Activated CD8-positive, alpha-beta memory T cell treated with anti-CD3 and anti-CD28 coated beads, Interleukin-2, amount 50 U/mL, for 1 hour (primary cell): ENCODE results near the gene STARD10.

ENCODE experiments used
- DNase-seq: peaks from one replicate; pipeline ENCODE4 v3.0.0-alpha.2; 2020; ENCODE audit errors: extremely low read depth

STARD10 gene

DNA sequence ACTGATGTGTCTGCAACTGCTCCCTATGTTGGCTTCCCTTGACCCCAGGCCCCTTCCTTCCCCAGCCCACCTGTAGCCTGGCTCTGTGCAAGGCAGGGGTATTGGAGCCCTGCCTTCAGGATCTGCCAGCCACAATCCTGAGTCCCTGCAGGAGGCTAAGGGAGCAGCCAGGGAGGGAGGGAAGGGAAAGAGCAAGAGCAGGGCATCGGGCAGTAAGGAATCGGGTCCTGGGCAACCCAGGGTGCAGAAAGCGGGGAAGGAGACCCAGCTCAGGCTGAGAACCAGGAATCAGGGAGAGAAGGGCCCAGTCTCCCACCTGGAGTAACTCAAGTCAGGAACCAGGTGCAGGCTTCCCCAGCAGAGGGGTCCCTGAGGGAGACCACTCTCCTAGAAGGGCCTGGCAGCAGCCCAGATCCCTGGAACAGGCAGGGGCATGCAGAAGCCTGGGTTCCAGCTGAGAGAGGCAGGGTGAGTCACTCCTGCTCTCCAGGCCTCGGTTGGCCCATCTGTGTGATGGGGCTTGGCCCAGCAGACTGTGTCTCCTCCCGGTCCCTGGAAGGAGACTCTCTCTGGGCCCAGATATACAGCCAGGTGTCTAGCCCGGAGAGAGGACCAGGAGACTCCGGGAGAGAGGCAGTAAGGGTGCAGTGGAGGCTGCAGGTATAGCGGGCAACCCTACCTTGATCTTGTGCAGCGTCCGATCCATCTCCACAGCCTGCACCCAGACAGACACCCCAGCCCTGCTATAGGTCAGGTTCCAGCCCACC lies 13.4 kb downstream of the STARD10 start:
- no peak for DNase-seq

DNA sequence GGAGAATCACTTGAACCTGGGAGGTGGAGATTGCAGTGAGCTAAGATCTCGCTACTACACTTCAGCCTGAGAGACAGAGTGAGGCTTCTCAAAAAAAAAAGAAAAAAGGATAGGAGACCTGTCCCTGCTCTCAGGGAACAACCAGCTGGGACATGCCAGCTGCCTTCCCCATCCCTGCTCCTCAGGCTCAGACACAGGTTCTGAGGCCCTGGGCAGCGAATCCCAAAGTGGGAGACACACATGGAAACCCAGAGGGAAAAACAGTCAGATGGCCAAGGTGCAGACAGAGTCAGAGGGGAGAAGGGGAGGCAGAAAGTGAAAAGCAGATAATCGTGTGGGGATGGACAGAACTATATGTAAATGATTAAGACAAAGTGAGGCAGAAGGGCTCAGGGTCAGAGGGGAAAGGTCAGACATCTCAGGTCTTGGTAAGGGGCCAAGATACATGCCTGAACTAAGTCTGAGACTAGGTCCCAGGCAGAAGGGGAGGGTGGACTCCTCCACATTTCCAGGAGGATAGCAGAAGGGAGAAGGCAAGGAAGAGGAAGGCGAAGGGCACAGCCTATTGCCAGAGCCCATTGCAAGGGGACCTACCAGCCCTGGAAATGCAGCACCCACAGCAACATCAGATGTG lies 14.2 kb downstream of the STARD10 start:
- DNase-seq = no peak

DNA sequence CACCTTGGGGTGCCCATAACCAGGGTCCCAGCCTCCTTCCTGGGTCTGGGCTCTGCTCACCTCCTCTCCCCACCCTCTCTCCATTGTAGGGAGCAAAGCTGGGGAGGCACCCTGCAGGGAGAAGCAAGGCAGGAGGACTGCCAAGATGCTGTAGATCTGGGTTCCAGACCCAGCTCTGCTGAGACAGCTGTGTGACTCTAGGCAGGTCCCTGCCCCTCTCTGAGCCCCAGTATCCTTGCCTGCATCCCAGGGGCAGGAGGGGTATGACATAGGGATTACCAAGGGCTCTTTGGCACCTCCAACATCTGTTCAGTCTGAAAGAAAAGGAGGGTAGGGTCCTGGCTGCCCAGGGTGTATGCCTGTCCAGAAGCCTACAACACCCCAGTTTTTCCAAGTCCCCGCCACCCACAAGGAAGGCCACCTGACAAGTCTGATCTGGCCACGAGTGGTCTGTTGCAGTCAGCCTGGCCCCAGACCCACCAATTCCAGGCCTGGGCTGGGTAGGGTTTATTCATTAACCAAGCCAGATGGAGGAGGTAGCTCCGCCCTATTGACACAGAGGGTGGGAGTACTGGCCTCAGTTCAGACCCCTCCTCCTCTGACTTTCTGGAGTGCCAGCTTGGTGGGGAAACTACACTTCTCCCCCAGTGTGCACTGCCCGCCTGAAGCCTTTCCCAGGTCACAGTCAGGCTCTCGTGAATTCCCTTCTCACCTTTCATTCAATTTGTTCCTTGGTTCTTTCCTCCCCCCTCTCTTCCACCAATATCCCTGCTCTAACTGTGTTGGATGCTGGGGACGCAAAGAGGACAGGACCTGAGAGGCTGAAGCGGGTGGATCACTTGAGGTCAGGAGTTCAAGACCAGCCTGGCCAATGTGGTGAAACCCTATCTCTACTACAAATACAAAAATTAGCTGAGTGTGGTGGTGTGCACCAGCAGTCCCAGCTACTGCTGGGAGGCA lies 15.0 kb downstream of the STARD10 start:
- DNase-seq = no peak

DNA sequence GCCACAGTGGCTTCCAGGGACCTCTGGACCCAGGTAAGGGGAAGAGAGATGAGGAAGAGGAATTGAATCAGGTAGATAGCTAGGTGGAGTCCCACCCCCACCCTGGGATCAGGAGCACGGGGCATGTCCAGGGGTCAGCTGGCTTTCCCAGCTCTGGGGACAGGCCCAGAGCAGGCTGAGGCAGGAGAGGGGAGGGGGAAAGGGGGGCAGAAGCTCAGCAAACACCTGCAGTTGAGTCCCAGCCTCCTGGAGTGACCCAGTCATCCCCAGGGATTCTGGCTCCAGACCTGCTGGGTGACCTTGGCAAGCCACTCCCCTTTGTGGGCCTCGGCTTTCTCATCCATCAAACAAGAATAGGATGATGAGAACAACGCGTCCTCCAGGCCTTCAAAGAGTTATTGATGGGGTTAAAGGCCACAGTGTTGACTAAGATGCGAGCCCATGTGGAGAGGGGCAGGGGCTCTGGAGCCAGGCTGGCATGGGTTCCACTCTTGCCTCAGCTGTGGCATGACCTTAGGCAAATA lies 16.0 kb downstream of the STARD10 start:
- DNase-seq = no peak

DNA sequence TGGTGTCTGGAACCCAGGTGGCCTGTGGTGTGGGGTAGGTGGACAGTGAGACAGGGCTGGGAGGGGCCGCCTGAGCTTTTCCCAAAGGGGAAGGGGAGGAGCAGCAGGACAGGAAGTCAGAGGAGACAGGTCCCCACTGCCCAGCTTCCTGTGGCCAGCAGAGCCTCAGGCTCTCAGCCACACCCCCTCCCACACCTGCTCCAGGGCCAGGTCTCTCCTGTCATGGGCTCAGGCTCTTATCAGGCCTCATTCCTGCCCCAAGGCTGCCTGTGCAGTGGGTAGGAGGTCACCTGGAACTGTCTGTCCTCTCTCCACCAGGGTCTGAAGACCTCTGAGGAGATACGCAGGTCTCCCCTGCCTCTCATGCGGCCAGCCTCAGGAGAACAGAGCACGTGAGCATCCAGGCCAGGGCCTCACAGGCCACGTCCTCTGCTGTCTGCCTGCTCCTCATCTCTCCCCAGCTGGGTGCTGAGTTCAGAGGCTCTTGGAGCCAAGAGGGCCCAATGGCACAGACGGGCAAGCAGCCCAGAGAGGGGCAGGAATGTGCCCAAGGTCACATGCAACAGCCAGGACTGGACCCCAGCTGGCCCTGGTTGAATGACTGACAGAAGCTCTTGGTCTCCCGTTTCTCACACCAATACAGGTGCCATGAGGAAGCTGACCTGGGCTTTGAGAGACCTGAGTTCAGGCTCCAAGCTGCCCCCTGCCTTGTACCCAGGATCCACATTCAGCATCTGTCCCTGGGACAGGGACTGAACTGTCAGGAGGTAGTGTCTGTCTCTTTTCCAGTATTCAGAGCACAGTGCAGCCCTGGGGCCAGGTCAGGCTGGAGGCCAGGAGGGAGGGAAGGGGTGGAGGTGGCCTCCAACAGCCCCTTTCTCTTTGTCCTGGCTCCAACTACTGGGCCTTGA lies 16.7 kb downstream of the STARD10 start:
- no peak for DNase-seq

DNA sequence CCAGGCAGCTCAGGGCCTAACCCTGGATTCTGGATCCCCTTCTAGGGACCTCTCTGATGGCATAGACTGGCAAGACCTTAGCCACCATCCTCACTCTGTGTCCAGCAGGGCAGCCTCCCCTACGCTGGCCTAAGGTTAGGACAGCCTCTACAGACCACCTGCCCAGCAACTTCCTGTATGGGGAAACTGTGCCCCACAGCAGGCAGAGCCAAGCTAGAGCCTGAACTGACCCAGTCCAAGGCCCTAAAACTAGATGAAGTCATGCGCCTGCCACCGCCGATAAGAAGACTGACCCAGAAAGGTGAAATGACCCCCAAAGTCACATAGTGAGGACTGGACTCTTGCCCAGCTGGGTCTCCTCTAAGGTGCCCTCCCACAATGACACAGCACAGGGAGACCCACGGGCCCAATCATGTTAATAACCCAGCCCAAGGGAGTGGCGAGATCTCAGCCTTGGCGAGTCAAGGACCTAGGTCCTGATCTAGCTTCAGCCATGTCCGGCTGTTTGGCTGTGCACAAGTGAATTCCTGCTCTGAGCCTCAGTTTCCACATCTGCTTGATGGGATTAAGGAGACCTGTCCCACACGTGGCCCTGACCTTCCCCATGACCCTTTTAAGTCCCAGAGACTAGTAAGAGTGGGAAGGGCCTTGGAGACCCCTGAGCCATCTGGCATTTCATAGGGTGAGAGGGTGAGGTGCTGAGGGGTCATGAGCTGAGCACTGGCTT lies 17.6 kb downstream of the STARD10 start:
- no peak for DNase-seq

DNA sequence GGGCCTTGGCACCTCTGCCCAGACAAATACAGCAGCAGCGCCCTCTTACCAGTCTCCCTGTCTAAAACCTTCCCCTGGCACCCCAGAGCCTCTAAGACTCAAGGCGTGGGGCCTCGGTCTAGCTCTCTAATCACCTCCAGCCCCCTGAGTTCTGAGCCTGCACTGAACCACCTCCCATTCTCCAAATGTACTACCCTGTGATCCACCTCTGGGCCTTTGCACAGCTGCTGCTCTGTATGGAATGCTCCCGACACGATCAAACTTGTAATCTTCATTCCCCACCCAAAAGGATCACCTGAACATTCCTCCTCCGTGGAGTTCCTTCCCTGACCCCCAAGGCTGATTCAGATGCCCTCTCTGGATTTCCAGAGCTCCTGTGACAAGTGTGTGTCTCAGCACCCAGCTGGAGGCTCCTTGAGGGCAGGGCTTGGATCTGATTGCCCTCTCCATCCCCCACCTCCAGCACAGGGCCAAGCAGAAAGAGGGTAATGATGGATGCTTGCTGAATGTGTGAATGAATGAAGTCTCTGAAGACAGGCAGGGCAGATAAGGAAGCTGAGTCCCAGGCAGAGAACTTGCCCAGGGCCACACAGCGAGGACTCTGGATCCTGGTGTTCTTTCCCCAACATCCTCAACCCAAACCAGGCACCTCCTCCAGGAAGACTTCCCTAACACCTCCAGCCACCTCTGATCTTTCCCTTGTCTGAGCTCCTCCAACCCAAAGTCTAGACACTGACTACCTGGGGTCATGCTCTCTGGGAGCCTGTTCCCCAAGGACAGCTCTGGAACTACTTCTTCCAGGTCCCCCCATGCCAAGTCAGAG lies 18.3 kb downstream of the STARD10 start:
- DNase-seq = no peak

DNA sequence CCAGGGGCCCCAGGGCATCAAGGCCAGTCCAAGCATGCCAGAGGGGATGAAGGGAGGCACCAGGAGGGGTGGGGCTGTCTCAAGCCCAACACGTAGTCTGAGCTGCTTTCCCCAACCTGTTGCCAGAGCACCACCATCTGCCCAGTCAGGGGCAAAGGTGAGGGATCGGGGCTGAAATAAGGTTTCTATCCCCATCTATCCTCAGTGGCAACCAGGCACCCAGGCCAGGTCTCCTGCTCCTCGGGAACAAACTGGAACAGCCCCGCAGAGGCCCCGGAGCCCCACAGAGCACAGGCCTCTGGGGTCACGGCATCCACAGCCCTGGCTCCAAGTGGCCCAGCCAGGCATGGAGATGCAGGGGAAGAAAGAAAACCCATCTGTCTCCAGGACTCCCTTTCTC lies 19.3 kb downstream of the STARD10 start:
- DNase-seq = no peak

DNA sequence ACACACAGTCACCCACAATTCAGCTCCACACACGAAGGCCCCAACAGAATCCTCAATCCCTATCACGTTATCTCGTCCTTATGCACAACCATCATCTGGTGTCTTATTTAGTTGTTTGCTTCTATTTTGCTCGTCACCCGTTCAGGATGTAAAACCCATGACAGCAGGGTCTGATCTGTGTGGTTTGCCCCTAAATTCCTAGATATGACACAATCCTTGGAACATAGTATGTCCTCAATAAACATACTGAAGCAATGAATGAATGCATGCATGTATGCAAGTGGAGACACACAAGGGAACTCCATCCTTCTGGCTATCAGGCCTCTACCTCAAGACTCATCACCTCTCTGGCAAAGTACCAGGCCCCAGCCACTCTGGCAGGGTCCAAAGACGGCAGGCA lies 20.2 kb downstream of the STARD10 start:
- DNase-seq = no peak

DNA sequence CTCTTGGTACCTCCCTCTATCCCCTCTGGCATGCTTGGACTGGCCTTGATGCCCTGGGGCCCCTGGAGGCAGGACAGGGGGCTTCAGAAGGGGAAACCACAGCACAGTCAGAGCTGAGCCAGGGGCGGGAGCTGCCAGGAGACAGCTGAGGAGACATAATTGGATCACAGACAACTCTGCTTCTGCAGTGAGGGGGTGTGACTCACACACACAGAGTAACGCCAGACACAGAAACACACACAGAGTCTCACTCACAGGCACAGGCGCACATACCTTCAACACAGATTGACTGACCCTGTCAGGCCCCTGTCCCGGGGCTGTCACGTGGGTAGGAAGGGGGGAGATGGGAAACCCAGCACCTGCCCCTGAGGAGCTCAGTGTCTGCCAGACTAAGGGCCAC lies 20.6 kb downstream of the STARD10 start:
- DNase-seq = no peak

DNA sequence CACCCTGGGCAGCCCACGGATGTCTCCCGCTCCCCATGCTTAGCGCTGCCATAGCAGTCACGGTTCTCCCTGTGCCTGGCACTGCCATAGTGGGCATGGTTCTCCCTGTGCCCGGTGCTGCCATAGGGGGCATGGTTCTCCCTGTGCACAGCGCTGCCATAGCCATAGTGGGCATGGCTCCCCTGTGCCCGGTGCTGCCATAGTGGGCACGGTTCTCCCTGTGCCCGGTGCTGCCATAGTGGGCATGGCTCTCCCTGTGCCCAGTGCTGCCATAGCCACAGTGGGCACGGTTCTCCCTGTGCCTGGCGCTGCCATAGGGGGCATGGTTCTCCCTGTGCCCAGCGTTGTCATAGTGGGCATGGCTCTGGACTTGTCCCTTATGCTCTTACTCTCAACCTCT lies 21.8 kb downstream of the STARD10 start:
- DNase-seq = no peak

DNA sequence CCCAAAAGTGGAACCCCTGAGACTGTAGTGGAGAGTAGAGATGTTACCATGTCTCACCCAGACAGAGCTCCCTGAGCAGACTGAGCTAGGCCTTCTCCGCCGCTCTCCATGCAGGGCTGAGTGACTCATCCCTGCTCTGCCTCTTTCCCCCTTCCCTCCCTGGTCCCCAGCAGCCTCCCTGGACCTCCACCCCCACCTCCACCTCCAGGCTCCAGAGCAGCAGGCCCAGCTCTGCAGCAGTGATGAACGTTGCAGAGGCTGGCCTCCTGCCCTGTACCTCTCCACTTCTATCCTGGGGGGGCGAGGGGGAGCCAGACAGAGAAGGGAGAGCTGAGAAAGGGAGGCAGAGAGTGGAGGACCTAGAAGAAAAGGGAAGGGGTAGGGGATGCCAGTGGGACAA lies 22.3 kb downstream of the STARD10 start:
- DNase-seq = no peak

DNA sequence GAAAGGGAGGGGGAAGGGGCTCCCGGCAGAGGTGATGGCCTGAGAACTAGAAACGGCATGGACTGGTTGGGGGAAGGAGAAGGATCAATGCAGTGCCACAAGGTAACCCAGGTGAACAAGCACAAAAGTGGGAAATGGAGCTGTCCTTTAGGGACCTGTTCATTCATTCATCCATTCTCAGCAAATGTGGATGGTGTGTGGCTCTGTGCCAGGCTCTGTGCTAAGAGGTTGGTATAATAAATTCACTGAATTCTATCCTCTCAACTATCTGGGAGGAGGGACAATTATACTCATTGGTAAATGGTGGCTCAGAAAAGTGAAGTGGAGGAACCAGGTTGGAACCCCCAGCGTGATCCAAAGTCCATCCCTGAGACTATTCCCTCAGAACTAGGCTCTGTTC lies 23.0 kb downstream of the STARD10 start:
- no peak for DNase-seq

DNA sequence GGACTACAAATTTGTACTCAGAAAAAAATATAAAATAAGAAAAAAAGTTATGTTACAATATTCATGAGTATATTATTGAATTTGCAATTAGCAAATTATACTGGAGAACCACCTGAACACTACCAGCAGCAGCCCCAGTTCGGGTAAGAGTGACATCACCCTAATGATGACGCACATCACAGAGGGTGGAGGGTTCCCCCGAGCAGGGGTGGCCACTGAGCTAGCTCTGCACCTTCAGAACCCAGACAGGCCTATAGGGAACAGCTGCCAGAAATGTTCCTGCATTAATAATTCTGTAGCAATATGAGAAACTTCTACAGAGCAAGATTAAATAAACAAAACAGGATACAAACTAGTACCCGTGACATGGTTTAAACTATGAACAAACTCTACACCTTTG lies 24.2 kb downstream of the STARD10 start:
- DNase-seq = no peak

DNA sequence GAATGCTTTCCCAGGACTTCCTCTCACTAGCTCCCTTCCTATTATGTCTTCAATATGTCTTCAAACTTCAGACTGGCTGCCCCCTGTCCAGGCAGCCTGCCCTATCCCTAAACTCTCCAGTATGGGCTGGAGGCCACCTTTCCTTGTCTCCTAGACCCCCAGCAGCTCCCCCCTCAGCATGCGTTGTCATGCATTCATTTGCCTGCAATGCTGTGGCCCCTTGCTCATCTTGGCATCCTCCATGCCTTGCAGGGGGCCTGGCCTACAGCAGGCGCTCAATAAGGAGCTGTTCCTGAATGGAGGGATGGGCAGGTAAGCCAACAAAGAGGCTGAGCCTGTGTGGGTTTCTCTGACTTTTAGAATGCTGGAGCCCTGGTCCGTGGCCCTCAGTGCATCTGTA lies 25.3 kb downstream of the STARD10 start:
- no peak for DNase-seq

DNA sequence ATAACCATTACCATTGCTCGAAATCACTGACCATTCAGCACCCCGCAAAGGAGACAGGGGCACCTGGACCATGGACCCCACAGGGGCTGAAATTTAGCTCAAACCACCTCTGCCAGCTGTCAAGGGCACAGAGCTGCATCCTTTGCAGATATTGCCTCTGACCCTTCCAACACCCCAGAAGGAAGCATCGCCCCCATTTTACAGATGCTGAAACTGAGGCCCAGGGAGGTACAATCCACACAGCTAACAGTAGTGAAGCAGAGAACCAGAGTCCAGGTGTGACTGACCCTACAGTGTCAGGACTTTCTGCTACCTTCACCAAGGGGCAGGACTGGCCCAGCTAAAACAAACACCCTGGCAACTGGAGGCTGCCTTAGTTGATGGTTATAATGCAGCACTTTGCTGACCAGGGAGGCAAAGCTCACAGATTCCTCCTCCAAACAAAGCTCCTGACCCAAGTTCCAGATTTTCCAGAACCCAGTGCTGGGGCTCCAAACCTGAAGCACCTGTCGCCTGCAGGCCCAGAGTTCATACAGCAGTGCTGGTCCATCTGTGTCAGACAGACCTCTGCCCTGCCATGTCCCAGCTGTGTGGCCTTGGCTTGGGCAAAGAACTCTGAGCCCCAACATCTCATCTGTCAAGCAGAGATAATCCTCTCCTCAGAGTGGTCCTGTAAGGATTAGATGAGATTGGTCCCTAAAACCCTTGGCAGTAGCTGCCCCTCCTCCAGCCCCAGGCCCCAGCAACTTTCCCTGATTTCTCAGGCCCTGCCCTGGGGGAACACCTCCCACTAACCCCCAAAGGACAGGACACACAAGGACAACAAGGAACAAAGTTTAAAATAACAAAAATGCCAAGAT lies 26.4 kb downstream of the STARD10 start:
- no peak for DNase-seq

DNA sequence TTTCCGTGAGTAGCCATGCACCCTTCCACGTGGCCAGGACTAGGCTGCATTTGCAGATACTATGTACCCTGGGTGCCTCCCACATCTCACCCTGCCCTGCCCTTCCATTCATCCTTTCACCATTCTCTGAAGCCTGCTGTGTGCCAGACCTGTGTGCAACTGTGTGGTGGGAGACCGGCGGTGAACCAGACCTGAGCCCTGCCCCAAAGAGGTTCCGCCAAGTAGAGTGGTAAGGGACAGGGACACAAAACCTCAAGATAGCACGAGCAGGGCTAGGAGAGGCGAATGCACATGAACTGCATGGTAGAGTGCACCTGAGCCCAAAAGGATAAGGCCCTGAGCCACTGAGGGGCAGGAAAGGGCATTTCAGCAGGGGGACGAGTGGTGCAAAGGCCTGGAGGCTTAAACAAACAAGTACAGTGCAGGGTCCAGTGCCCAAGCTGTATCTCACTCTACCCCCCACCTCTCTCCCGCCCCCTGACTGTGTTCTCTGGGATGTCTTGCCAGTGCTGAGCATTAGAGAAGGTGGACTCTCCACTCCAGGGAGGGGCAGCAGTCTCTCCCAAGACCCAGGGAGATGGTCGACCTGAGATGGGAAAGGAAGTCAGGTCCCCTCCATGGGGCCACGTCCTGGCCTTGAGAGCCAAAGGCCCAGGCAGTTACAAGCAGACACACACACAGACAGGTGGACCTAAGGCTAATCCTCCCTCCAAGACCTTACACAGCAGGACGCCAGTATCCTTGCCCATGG lies 27.5 kb downstream of the STARD10 start:
- DNase-seq = no peak

DNA sequence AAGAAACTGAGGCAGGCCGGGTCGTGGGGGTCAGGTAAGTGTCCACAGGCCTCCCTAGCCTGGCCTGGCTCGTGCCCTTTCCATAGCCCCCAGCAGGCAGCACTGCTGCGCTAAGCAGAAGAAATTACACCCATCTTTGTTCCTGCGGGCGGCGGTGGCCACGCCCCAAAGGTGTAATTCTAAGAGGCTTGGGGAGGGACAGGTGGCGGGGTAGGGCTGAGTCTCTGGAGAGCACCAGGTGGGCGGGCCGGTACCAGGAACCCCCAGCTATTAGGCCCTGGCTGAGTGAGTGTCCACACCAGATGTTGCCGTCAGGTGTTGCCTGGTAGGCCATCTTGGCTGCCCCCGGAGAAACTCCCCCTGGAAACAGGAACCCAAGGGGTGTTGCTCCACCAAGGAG lies 29.3 kb downstream of the STARD10 start:
- no peak for DNase-seq
